Prostate gland (tissue), 2 donors: ENCODE results near the gene ZNF629. TPM values are rescaled to one million over a fixed set of nuclear protein-coding genes. Genes with fewer than 3 reads are reported as not detected.

Experiments
- DNase-seq: peaks from one replicate; pipeline ENCODE4 v3.0.0-alpha.2; 2019; ENCODE audit warnings: low spot score
- H3K27ac ChIP-seq, 2 donors: fragments of 200-600 bp; sonication (generic); 2 replicates each; pipeline ENCODE4 v1.5.1; 2017 to 2019
- H3K27me3 ChIP-seq: fragments of 200-600 bp; sonication (generic); replicated peaks from 2 replicates; pipeline ENCODE4 v1.5.1; 2019; ENCODE audit not compliant: insufficient read depth
- H3K36me3 ChIP-seq, 2 donors: fragments of 200-600 bp; sonication (generic); 1 replicate in 1 of 2; 2 replicates in 1 of 2; pipeline versions ENCODE4 v1.5.1 to v1.8.1; 2017 to 2019
- H3K4me1 ChIP-seq: fragments of 200-600 bp; sonication (generic); replicated peaks from 2 replicates; pipeline ENCODE4 v1.5.1; 2019
- H3K4me3 ChIP-seq, 2 donors: fragments of 200-600 bp; sonication (generic); 2 replicates each; pipeline ENCODE4 v1.5.1; 2017 to 2019
- H3K9me3 ChIP-seq: fragments of 200-600 bp; sonication (generic); 2 replicates; pipeline ENCODE4 v1.5.1; 2017
- POLR2A ChIP-seq: fragments of 450-650 bp; IDR thresholded peaks from one replicate; pipeline ENCODE4 v1.6.1; 2016; ENCODE audit warnings: antibody characterized with exemption, mild to moderate bottlenecking
- POLR2AphosphoS5 ChIP-seq: sonication (generic); formaldehyde crosslinking; IDR thresholded peaks from one replicate; pipeline ENCODE4 v1.6.1; 2017; ENCODE audit warnings: antibody characterized with exemption
- WGBS: methylation state at CpG from one replicate; pipeline ENCODE4 v1.1.5; 2018; 5-methylcytosine and 5-hydroxymethylcytosine counted together
- intact Hi-C: fragments of 100-400 bp; cut with DNase I; formaldehyde crosslinking; loops from one replicate; pipeline ENCODE4 v1.14.2; 2022
- total RNA-seq, 2 donors: library from RNA; depleted of rRNA; stranded (reverse); fragments of >200 nt; gene quantifications; one replicate each; pipeline ENCODE4 v1.1.0, GENCODE V29; 2016
- TF ChIP-seq, protein P1 (sequence below), 4 experiments: fragments of 200-600 bp in 2 of 4; fragments of 450-650 bp in 2 of 4; sonication (generic) in 2 of 4; IDR thresholded peaks; 1 replicate in 3 of 4; 2 replicates in 1 of 4; pipeline ENCODE4 v1.5.1; 2016 to 2019; ENCODE audit warnings: antibody characterized with exemption in 4 of 4, mild to moderate bottlenecking in 2 of 4, moderate library complexity in 2 of 4

ZNF629 gene
- total RNA-seq, 2 donors from 2014 or later, result 17.9 to 24.0 TPM

- intact Hi-C loops, result no loop called here
- peaks cover 11% of the 10 kb centered on the region for H3K4me1 ChIP-seq
- DNase-seq, result no peak
- peaks cover 35 to 49% of the 10 kb centered on the region in 2 donors for H3K36me3 ChIP-seq
- WGBS, result 91% methylated on average over 17 of the region's 18 CpGs
- no peaks in the 10 kb centered on the region for H3K9me3 ChIP-seq
- TF ChIP-seq POLR2A, result no peak
- TF ChIP-seq, protein P1, sequence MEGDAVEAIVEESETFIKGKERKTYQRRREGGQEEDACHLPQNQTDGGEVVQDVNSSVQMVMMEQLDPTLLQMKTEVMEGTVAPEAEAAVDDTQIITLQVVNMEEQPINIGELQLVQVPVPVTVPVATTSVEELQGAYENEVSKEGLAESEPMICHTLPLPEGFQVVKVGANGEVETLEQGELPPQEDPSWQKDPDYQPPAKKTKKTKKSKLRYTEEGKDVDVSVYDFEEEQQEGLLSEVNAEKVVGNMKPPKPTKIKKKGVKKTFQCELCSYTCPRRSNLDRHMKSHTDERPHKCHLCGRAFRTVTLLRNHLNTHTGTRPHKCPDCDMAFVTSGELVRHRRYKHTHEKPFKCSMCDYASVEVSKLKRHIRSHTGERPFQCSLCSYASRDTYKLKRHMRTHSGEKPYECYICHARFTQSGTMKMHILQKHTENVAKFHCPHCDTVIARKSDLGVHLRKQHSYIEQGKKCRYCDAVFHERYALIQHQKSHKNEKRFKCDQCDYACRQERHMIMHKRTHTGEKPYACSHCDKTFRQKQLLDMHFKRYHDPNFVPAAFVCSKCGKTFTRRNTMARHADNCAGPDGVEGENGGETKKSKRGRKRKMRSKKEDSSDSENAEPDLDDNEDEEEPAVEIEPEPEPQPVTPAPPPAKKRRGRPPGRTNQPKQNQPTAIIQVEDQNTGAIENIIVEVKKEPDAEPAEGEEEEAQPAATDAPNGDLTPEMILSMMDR (IDR thresholded peaks at IDR 0.05), result no peak
- no peak for TF ChIP-seq POLR2AphosphoS5
- H3K27ac ChIP-seq, result no peak overlapping the region
- no peak overlapping the region for H3K4me3 ChIP-seq
- no peaks in the 10 kb centered on the region for H3K27me3 ChIP-seq
Measured at GRCh38 chr16:30767767-30768465, 19.1 kb downstream of the ZNF629 start.

DNA sequence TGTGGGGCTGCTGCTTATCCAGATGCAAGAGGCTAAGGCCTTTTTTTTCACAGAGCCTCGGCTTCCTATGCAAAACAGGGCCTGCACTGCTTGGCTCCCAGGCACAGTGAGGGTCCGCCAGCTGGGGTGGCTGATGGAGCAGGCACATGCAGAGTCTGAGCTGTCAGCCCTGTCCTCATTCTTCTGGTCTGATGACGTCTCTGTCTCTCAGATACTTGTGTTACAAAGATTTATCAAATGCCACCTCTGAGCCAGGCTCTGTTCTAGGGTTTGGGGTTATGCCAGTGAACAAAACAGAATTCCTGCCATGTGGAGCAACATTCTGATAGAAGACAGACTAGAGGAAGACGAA, 20.1 kb downstream of the ZNF629 start:
- H3K27ac ChIP-seq, result no peak overlapping the region
- intact Hi-C loops, result no loop called here
- TF ChIP-seq POLR2AphosphoS5, result no peak
- no peak for TF ChIP-seq POLR2A
- TF ChIP-seq, protein P1 (IDR thresholded peaks at IDR 0.05), result no peak
- WGBS, result 80% methylated on average over 4 of the region's 4 CpGs
- H3K27me3 ChIP-seq, result no peaks in the 10 kb centered on the region
- no peaks in the 10 kb centered on the region for H3K9me3 ChIP-seq
- peaks cover 12% of the 10 kb centered on the region for H3K4me1 ChIP-seq
- peaks cover 35 to 43% of the 10 kb centered on the region in 2 donors for H3K36me3 ChIP-seq
- DNase-seq, result no peak
- H3K4me3 ChIP-seq, result no peak overlapping the region

DNA sequence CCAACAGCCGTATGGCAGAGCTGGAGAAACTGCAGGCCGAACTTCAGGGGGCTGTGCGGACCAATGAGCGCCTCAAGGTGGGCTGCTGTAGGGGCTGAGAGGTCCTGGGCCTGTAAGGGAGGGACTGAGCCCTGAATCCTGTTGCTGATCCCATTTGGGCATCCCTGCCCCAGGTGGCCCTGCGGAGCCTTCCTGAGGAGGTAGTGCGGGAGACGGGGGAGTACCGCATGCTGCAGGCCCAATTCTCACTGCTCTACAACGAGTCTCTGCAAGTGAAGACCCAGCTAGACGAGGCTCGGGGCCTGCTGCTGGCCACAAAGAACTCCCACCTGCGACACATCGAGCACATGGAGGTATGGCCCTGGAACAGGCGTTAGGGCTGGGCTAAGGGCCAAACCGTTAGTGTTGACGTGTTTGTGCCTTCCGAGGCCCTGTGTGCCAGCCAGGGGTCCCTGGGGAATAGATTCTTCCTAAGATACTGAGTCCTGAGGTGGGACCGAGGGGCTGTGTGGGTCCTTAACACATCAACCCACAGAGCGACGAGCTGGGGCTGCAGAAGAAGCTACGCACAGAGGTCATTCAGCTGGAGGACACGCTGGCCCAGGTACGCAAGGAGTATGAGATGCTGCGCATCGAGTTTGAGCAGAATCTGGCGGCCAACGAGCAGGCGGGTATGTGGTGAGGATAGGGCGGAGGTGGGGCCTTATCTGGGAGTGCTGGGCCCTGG, 20.6 kb downstream of the ZNF629 start:
- Histone ChIP-seq H3K9me3 (no peaks in the 10 kb centered on the region), H3K27ac (no peak overlapping the region), H3K4me3 (no peak overlapping the region), H3K36me3 (peaks cover 35 to 39% of the 10 kb centered on the region in 2 donors), H3K27me3 (no peaks in the 10 kb centered on the region), H3K4me1 (peaks cover 12% of the 10 kb centered on the region)
- 88% methylated on average over 29 of the region's 29 CpGs for WGBS
- intact Hi-C loops, result no loop called here
- no peak for TF ChIP-seq POLR2A
- TF ChIP-seq POLR2AphosphoS5, result no peak
- TF ChIP-seq, protein P1 (IDR thresholded peaks at IDR 0.05), result no peak
- DNase-seq, result no peak

DNA sequence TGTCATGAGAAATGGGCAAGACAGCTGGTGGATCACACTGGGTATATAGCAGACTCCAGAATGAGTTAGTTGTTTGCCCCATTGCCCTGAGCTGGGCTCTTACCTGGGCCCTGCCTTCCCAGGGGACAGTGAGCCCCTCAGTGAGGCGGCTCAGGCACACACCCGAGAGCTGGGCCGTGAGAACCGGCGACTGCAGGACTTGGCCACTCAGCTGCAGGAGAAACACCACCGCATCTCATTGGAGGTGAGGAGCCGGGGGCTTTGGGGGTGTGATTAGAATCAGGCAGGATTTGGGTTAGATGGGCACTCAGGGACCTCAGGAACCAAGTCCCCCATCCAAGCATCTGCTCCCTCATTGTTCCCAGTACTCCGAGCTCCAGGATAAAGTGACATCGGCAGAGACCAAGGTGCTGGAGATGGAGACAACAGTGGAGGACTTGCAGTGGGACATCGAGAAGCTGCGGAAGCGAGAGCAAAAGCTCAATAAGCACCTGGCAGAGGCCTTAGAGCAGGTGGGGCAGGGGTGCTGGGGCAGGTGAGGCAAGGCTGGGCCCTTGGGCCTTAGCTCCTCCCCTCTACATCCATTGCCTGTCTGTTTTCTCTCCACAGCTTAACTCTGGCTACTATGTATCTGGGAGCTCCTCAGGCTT, 22.1 kb downstream of the ZNF629 start:
- no peaks in the 10 kb centered on the region for H3K27me3 ChIP-seq
- H3K9me3 ChIP-seq, result no peaks in the 10 kb centered on the region
- peaks cover 16% of the 10 kb centered on the region for H3K4me1 ChIP-seq
- TF ChIP-seq POLR2A (no peak), POLR2AphosphoS5 (no peak)
- TF ChIP-seq, protein P1 (IDR thresholded peaks at IDR 0.05), result no peak
- peaks cover 32 to 39% of the 10 kb centered on the region in 2 donors for H3K36me3 ChIP-seq
- DNase-seq, result no peak
- WGBS, result 92% methylated on average over 12 of the region's 12 CpGs
- no peak overlapping the region for H3K27ac ChIP-seq
- intact Hi-C loops, result no loop called here
- H3K4me3 ChIP-seq, result no peak overlapping the region
